GM19455 (cell line): ENCODE data around the gene TAGLN3.

Experiments used
- ATAC-seq: cut with Tn5 transposase; IDR thresholded peaks from one replicate; pipeline ENCODE4 v1.9.1; 2021; ENCODE audit not compliant: unreplicated experiment

TAGLN3 gene

DNA sequence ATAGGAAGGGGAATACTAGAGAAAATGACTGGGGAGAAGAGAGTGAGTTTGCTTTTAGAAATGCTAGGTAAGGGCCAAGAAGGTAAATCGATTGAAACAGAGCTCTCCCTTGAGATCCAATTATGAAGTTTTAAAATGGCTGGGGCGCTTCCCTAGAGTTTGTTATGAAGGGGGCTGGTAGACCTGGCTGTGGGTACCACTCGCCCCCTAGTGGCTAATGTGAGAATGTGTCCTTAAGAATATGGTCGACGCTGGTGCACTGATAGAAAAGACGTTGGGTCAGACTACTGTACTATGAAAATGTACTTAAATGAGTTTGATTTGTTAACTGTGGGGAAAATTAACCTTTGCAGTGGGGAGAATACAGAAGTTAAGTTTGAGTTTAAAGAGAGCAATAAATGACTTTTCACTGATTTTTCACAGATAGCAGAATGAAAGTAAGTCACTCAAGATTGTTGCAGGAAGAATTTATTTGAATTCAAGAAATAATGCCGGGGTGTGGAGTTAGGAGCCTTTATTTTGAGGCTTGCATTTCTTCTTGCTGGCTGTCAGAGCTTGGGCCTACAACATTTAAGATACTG is 45.0 kb downstream of the TAGLN3 start:
- peak; percentile 94 for ATAC-seq

DNA sequence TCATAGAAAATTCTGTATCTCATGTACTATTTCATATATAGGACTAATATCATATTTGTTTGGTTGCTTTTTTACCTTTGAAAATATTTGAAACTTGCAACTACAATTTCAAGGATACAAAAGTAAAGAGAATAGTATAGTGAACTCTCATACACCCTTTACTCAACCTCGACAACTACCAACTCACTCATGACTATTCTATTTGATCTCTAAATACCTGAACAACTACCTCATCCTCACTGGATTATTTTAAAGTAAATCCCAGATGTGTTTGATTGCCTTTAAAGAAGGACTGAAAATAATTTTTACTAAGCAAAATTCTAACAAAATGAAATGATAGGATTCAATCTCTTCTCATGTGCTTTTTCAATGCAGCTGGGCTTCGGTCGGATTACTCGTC is 47.9 kb downstream of the TAGLN3 start:
- ATAC-seq, result no peak

DNA sequence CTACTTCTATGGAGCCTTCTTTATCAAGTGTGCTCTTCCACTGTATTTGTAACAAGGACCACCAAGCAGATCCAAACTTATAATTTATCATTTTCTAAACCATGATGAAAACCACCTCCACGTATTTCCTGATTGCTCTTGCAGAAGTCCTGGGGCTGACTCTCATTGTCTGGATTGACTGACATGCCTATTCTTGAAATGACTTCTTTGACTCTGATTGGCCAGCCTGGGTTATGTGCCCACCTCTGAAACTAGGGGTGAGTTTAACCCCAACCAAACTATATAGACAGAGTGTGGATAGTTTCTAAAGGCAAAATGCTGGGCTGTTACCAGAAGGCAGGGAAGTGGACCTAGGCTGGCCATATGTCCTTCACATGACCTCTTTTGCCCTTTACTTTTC is 48.5 kb downstream of the TAGLN3 start:
- ATAC-seq, result no peak

DNA sequence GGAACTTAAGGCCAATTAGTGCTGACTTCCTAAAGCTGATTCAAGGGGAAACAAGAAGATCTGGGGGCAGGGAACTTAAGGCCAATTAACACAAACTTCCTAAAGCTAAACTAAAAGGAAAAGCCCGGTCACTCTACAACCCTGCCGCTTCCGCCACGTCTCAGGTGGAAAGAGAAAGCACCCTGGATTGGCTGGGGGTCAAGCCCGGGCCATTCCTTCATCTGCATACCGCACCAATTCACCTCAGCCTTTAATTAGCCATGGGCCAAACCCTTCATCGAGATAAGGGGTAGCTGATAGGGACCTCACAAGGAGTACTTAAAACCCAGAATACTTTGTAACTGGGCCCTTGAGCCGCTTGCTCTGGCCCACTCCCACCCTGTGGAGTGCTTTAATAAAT is 50.2 kb downstream of the TAGLN3 start:
- no peak for ATAC-seq

DNA sequence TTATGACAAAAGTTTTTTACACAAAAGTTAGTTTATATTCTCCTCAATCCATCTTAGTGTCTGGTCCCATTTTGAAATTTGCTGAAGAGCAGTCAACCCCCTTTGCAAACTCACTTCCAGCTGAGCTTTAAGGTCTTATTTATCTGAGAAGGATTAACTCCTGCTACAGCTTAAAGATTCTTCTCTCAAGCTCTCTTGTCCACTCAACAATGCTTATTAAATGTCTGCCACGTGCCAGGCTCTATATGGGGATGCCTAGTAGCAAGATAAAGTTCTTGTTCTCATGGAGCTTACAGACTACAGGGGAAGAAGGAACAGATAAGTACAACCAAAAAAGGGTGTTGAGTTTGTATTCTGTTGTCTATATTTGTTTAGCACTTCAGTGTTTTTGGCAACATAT is 54.5 kb downstream of the TAGLN3 start:
- no peak for ATAC-seq

DNA sequence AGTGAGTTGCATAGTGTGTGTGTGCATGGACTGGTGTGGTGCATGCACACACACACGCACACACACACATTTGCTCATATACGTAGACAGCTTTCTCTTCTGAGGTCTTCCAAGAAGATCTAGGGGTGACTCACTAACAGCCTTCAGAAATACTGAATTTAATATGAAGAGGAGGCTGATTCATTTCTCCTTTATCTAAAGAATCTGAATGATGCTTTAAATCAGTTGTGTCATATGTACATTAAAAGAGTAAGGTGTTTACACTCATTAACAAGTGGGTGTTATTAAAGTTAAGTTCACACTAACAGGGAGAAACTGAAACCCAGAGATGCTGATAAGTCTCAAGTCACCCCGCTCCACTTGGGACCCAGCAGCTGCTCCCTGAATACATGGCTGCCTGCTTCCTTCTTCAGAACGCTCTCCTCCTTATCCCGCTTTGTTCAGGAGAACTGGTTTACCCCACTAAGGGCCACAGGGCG is 57.8 kb downstream of the TAGLN3 start:
- no peak for ATAC-seq

DNA sequence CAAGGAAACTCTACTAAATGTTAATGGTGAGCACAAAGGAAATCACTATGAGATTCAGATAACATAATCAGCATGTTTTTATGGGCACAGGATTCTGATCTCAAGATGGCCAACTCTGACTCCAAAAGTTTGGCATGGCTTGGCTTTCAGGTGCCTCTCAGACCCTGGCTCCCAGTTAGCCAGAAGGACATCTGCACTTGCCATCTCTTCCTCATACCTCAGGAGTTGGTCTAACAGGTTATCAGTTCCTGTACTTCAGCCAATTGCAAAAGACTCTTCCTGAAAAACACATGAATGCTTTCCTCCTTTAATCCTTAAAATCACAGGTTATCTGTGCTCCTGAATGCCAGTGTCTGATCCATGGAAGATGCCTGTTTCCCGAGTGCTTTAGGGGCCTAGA is 60.8 kb downstream of the TAGLN3 start:
- no peak for ATAC-seq

DNA sequence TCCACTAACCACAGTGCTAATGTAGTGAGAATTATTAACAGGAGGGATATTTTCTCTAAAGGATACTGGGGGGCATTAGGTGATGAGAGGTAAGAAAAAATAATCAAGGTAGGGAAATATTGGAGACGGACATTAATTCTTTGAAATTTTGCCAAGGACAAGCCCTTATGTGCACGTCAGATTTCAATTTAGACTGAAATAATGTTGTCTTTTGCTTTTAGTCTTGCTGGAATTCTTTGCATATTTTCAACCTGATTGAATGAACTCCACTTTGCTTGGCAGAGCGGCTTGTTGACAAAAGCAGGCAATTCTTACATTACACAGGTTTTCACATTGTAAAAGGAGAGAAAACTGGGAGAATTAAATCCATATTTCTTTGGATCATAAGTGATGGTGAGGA is 62.4 kb downstream of the TAGLN3 start:
- no peak for ATAC-seq
